ENCODE results near the gene USP6NL.

Gene USP6NL

DNA sequence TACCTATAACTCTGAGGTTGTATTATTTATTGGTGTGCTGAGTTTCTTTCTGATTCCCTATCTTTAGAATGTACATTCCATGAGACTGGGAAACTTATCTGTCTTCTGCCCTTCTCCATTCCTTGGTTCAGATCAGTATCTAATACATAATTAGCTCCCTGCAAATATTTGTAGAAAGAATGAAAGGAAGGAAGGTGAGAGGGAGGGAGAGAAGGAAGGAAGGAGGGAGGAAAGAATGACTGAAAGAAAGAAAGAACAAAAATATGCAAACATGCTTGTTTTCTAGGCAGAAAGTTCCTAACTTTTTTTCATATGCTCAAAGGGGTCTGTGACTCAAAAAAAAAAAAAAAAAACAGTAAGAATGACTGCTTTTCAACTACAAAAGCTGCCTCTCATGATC is 3.9 kb upstream of the USP6NL start:
- DNase-seq: no peak

DNA sequence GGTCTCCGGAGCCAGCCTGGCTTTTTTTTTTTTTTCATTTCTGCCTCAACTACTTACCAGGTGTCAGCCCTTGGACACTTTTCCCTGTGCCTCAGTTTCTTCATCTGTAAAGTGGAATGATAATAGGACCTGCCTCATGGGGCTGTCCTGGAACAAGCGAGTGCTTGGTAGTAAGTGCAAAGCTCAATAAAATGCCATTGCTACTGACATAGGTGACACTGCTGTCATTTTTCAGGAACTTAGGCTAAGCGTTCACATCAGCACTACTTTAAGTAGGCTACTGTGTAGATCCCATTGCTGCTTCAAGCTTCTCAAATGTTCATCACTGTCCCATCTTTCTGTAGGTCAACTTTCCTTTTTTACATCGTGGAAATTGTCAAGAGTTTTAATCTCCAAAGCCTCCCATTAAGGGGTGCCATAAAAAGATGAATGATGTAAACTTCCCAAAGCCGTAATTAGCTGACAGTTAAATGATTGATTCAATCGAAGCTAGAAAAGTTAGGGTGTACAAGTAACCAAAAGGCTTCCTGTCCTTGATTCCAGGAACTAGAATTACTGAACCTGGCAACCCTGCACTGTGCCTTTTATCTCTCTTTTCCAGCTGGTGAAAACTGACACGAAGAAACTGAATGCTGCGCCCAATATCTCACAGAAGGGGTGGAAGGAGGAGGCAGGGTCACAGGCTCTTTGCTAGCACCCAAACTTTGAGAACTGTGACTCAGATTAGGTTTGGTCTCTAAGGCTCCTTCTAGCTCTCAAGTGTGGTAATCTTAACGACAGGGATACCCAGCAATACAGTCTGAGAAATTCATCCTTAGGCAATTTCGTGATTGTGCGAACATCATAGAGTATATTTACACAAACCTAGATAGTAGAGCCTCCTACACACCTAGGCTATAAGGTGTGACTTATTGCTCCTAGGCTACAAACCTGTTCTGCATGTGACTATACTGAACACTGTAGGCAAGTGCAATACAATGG is 861 bp upstream of the USP6NL start:
- no peak for DNase-seq

DNA sequence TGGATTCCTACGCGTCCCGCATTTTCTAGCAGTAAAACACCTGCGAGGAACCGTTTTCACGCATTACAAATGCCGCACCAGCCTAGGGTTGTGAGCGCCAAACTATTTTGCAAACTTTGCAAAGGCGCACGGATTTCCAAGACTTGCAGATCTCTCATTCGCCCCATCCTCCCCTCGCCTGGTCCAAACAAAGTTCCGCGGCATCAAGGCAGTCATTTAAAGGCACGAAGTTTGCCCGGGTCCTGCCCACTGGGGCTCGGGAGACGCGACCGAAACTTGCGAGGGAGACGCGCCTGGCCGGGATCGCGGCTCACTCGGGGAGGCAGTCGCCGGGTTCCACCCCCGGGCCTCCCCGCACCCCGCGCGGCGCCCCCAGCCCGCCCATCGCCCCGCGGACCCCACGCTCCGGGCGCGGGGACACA is 613 bp downstream of the USP6NL start:
- no peak for DNase-seq

DNA sequence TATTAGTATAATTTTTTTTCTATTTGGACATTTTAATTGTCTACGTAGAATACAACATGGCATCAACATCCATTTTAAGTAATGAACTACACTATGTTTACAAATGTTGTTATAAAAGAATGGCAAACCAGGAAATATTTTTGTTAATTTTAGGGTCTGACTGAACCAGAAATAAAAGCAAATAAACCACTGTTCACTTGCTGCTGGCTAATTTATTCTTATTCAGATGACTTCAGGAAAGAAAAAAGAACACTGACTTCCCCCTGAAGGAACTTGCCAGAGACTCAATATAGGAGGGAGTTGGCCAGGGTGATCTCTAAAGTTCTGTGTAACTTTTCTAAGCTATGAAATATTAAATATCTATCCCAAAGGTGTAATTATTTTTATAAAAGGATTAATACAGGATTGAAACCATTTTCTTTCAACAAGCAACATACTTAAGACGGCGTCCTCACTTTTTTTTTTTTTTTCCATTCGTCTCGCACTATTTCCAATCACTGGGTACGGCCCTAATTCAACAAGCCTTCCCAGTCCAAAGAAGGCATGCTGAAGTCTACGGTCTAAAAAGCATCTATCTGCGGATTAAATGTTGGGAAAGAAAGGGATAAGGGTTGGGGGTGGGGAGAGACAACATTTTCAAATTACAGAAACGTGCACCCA is 1.2 kb downstream of the USP6NL start:
- DNase-seq: no peak

DNA sequence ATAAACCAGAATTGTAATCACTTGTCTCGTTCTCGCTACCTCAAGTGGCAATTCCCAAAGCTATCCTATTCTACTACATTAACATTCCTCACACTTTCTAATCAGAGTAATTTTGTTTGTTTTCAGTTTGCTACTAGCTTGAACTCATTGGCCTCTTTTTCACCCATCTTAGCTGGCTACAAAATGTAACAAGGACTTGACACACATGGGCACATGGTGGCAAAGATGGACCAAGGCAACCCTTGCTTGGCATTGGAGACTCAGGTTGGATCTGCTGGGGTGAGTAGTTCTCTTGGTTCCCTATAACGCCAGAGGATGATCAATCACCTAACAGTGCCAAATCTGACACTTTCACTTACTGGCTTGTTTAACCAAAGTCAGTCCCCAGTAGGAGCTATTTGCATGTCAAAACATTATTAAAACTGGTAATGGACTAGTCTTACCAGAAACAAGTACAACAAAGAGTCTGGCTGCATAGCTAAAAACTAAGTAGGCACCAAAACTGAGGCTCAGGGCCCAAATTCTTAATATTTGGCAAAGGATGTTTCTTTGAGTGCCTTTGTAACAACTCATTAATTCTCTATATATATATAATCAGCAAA is 1.9 kb downstream of the USP6NL start:
- DNase-seq: no peak

DNA sequence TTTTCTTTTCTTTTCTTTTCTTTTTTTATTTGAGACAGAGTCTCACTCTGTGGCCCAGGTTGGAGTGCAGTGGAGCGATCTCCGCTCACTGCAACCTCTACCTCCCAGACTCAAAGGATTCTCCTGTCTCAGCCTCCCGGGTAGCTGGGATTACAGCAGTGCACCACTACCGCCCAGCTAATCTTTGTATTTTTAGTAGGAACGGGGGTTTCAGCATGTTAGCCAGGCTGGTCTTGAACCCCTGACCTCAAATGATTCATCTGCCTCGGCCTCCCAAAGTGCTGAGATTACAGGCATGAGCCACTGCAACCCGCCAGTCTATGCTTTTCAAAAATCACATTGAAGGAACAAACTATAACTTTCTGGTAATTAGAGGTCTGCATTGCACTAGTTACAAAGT is 2.4 kb downstream of the USP6NL start:
- DNase-seq: no peak

DNA sequence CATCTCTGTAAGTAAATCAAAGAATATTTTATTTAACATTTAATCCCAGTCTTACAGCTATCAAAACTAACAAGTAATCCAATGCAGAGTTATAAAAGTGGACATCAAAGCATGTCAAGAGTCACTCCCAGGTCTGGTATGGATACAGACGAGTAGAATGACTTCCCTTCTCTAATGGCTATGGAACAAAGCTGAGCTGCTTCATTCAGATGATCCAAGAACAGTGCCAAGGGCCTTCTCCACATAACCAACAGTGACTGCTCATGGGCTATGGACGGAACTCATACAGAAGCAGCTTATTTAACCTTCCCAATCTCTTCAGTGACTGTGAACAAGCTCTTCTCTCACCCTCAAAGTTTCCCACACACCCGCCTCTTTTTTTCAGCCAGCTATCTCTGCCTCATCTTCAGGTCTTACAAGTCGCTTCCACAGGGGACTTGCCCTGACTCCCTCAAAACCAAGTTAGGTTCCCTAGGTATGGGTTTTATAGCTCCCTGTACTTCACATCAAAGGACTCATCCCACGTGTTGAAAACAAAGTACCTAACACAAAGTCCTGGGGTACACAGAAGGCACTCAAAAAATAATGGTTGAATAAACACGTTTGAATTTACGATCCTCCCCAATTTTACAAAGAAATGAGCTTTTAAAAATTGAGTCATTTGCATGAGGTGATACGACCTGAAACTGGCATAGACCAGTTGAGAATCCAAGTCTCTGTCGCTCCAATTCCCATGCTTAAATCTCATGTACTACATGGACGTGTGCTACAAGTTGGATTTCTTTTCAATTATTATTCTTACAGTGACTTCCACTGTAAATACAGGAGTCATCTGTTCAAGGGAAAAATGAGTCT is 3.1 kb downstream of the USP6NL start:
- DNase-seq: no peak

DNA sequence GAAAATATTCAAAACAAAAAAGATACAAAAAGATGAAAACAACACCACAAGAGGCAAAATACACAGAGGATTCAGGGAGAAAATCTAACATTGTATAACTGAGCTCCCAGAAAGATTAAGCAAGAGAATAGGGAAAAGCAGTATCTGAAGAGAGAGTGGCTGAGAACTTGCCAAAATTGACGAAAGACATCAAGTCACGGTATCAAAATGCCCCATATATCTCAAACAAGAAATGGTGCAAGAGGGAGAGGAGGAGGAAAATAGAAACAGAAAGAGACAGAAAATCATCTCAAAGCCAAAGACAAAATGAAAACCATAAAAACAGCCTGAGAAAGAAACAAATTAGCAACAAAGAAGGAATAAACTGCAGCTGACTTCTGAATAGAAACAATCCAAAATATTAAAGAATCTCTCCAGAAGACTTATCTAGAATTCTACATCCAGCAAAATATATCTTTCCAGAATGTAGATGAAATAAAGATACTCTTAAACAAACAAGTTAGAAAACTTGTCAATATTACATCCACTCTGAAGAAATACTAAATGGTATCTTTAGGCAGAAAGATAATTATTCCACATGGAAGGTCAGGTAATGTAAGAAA is 5.5 kb downstream of the USP6NL start:
- DNase-seq: no peak

DNA sequence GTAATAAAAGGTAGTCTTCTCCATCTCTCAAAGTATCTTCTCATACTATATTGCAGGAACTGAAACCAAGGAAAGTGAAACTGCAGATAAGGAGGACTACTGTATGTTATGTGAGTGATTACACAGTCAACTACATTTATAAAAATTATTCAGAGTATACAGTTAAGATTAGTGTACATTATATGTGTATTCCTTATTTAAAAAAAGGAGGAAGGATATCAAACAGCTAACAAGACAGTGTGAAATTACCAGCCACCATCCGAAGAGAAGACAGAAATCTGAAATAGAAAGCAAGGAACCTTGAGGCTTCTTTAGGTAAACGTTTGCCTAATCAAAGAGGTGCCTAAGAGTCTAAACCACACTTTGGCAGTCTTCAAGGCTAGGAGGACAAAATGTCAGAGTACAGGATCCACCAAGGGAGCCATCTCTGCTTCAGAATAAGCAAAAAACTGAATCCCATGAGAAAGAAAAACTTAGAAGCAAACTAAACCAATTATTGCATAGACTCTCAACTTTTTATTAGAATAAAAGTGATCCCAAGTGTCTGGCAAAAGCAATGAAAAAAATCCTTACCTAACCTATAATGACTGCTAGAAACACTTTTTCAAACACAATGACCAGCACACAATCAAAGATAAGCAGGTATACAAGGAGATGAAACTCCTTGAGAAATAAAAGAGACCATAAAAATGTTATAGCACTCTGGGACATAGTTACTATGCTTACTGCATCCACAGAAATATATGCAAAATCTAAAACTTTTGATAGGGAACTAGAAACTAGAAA is 6.4 kb downstream of the USP6NL start:
- no peak for DNase-seq

DNA sequence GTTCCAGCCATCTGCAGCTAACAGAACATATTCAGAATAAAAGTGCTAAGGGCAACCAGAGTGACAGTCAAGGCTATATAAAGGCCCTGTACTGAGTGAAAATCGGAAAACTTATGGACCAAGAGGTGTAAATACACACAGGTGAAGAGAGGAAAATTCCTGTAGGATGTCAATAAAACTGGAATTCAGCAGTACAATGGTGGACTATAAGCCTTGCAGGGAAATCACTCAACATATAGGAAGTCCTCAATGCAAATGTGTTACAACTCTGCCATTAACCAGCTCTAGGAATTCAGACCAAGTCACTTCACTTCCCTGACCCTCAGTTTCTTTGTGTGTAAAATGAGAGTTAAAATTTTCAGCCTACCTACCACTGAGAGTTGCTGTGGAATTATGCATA is 7.7 kb downstream of the USP6NL start:
- no peak for DNase-seq

DNA sequence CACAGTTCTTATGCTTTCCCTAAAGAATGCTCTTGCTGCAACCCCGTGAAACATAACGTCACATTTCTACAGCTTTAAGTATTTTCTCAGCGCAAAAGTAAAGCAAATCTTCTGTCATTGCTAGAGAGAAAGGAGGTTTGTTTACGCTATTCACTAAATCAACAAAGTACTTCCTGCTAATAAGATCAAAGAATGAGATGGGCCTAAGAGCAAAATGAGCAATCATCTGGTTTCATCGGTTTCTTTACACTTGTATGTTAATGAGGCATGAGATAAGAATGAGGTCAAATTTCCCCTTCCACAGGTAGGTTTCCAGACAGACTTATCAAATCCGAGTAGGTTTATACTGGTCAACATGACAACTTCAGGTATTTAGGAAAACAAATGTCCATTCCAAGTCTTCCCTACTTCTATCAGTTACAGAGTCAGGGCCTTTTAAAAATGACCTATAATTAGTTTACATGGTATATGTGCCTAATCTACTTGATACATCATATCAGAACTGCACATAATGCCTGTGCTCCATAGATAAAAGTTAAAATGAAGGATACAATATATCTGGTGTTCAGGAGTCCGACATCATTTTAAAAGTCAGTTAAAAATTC is 8.4 kb downstream of the USP6NL start:
- DNase-seq: no peak

DNA sequence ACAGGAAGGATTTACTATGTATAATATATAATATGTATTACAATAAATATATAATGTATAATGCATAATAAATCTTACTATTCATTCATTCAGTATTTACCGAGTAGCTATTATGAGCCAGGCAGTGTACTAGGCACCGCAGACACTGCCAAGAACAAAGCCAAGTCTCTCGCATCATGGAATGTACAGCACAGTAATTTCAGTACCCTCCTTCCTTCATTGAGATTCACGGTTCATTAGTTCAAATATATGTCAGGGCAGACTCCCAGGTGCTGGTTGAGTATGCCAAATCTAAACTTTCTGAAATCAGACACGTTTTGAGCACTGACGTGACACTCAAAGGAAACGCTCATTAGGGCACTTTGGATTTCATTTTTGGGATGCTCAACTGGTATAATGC is 9.1 kb downstream of the USP6NL start:
- no peak for DNase-seq

DNA sequence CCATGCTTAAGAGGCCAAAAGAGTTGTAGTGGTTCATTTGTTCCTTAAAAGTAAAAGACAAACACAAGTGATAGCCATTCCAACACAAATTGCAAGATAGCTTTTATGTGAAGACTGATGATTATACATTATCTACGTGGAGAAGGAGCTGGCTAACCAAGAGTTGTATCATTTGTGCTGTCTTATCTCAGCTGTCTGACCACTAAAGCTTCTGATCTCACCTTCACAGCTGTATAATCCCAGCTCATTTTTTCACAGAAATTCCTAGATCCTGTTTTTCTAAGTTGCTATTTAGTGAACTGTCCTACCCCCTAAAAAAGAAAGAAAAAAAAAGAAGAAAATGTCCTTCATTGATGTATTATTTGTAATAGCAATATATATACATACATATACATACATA is 9.8 kb downstream of the USP6NL start:
- no peak for DNase-seq

DNA sequence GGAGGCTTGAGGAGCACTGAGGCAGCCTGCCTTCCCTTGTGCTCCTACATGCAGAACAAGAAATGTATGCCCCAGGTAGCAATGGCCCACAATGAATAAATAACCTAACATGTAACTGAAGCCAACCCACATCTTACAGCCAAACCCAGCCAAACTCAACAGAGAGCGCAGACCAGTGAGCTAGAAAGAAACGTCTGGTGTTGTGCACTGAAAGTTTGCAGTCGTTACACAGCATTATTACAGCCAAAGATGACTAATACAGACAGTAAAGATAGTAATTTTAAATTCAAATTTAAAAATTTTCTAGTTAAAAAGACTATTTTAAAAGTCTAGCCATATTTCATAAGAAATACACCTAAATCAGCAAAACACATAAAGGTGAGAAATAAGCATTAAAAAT is 11.2 kb downstream of the USP6NL start:
- DNase-seq: no peak

DNA sequence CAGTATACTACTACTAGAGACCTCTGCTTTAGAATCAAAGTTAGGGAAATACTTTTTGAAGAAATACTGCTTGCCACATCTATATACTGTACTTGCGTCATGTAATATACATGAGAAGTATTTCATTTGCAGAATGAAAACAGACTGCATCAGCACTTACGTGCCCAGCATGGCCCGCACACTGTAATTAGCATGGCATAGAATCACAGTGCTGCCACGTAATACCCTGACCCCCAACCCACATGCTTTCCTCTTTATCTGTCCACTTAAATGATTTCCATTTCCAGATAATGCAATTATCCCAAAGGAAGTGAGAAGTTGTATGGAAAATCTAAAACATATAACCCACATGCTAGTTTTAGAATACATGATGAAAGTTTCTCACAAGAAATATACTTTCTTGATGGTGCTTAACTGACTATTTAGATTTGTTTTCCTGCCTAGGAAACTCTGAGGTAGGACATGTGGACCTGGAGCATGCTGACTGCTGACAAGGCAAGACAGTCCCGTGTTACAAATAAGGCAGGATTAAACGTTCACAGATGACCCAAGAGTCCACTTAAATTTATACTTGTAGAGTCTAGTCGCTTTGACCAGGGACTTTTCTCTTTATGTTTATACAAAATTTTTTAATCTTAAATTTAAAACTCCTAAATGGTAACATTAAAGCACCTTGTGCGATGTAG is 12.6 kb downstream of the USP6NL start:
- DNase-seq: no peak

DNA sequence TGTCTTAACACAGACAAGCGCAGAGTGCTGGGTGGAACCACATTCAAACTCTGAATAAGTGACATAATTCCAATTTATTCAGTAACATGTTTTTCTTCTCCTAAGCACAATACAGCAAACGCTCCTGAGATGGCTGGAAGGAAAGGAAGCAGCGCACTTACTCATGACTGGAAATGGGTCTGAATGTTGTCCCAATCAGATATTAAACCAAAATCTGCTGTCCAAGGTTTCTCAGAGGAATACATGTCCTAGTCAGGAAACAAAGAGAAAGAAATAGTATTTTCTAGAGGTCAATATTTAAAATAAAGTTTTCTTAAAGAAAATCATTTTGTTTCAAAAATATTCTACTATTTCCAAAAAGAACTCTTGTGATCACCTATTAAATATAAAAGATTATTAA is 14.0 kb downstream of the USP6NL start:
- no peak for DNase-seq

DNA sequence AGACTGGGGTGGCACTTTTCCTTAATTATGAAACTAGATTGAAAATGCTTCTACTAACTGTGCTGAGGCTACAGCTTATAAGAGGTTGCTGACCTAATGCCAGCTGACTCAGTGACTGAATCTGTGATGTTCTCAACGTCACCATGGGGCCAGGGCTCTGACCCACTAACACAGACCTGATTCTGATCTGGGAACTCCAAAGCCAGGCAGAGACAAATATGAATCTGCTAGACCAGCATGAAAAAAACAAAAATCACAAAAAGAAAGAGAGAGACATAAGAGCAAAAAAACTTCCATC is 16.1 kb downstream of the USP6NL start:
- no peak for DNase-seq

DNA sequence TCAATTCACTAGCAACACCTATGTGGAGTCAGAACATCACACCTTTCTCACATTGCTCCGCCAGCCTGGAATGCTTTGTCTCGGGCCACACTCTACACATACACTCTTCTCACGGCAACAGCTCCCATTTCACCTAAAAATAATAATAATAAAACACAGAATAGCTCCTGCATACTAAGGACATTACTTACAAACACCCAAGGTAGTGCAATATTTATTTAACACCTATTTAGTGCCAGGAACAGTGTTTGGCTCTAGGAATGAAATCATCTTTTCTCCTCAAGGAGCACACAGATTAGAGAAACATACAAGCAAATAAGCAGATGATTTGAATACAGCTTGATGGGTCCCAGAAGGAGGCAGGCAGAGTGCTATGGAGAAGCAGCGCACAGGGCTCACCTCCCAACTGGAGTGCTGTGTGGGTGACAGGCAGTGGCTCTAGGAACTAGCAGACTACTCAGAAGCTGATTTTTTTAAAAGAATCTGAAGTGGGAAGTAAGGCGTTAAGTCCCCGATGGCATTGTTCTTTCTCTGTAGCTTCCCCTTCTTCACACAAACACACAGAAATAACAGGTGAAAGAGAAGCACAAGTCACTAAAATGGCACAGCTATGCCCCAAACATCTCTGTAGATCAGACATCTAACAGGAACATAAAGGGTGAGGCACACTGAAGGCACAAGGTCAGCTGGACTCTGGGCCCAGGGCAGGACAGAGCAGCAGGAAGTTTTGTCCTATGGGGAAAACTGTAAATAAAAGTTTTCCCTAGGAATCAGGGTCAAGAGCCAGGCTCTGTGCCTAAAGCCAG is 16.7 kb downstream of the USP6NL start:
- DNase-seq: no peak

DNA sequence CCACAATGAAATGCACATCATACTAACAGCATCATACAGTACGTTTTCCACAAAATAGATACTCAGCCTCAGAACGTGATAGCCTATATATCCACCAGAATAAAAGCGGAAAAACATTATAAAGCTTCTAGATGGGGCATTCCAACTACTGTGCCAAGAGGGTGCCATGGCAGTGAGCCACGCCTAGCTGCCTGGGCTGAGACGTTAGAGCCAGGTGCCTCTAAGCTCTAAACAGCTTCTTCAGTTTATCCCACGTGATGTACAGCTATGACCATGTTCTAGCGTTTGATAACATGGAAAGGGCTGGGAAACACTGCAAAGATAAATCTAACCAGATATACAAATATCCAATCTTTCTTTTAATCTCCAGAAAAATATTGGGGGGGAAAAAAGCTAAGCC is 17.8 kb downstream of the USP6NL start:
- no peak for DNase-seq

DNA sequence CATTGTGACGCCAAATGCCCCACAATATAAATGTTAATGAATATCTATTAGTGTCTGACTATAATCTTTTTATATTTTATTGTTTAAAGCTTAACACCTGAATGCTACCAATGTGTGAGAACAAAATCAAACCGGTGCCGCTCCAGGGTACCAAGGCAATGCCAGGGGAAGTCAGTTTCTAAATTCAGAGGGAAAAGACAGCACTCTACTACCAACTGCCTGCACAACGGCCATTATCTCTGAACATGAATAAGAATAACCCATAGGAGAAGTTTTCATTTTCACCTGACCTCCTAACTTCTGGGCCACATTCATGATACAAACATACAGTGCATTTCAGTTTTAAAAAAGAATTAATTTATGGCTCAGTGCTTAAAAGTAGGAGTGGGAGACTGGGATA is 21.7 kb downstream of the USP6NL start:
- no peak for DNase-seq
